ENCODE results near the gene CMPK1.
A peak's percentile ranks its signal among the peaks of the same experiment; 100 is the strongest.
"Not testable (repeated sequence)": the region's sequence is repeated elsewhere in the genome, so short reads cannot be mapped to it uniquely, and the experiment has no call there.

Gene CMPK1

GRCh38 chr1:47313915-47314664, 19.5 kb upstream of the CMPK1 start, which contains the start of gene STIL:
Gene STIL (minus strand): TSS chr1:47314147. CDS start chr1:47310319, 3,828 bp downstream.
- TF ChIP-seq CTCF (IDR thresholded peaks at IDR 0.05; ENCODE audit: control insufficient read depth, insufficient read depth, low read depth, low read length, missing control alignments), result no peak
- DNase-seq (ENCODE audit: low read depth), result peak; percentile 97
- peak within 1 kb of the TSS; percentile 72 for H3K4me3 ChIP-seq (ENCODE audit: control insufficient read depth, low read depth, low read length)

- H3K4me3 ChIP-seq (ENCODE audit: control insufficient read depth, low read depth, low read length), result no peak overlapping the region
- no peak for TF ChIP-seq CTCF (IDR thresholded peaks at IDR 0.05; ENCODE audit: control insufficient read depth, insufficient read depth, low read depth, low read length, missing control alignments)
- peak; percentile 76 for DNase-seq (ENCODE audit: low read depth)
Observed at GRCh38 chr1:47317841-47318240, 15.7 kb upstream of the CMPK1 start.

- not testable (repeated sequence) for DNase-seq (ENCODE audit: low read depth); H3K4me3 ChIP-seq (ENCODE audit: control insufficient read depth, low read depth, low read length)
Observed at GRCh38 chr1:47319968-47320367, 13.6 kb upstream of the CMPK1 start.

GRCh38 chr1:47323599-47324031, 10.0 kb upstream of the CMPK1 start:
- no peak overlapping the region for H3K4me3 ChIP-seq (ENCODE audit: control insufficient read depth, low read depth, low read length)
- no peak for TF ChIP-seq CTCF (IDR thresholded peaks at IDR 0.05; ENCODE audit: control insufficient read depth, insufficient read depth, low read depth, low read length, missing control alignments)
- no peak for DNase-seq (ENCODE audit: low read depth)

GRCh38 chr1:47324682-47325081, 8.9 kb upstream of the CMPK1 start:
- H3K4me3 ChIP-seq (ENCODE audit: control insufficient read depth, low read depth, low read length), result no peak overlapping the region
- DNase-seq (ENCODE audit: low read depth), result no peak
- TF ChIP-seq CTCF (IDR thresholded peaks at IDR 0.05; ENCODE audit: control insufficient read depth, insufficient read depth, low read depth, low read length, missing control alignments), result no peak

- no peak for DNase-seq (ENCODE audit: low read depth)
- TF ChIP-seq CTCF (IDR thresholded peaks at IDR 0.05; ENCODE audit: control insufficient read depth, insufficient read depth, low read depth, low read length, missing control alignments), result no peak
- H3K4me3 ChIP-seq (ENCODE audit: control insufficient read depth, low read depth, low read length), result no peak overlapping the region
Observed at GRCh38 chr1:47325528-47325927, 8.1 kb upstream of the CMPK1 start.

- no peak for DNase-seq (ENCODE audit: low read depth)
- H3K4me3 ChIP-seq (ENCODE audit: control insufficient read depth, low read depth, low read length), result no peak overlapping the region
- no peak for TF ChIP-seq CTCF (IDR thresholded peaks at IDR 0.05; ENCODE audit: control insufficient read depth, insufficient read depth, low read depth, low read length, missing control alignments)
Observed at GRCh38 chr1:47326271-47326670, 7.3 kb upstream of the CMPK1 start.
